ENCODE measurements around the gene SLC48A1. TPM values are rescaled to one million over a fixed set of nuclear protein-coding genes. Genes with fewer than 3 reads are reported as not detected.

Gene SLC48A1
- total RNA-seq, 1 donor from 2014 or later = 65.5 TPM

GRCh38 chr12:47823422-47824086 lies 50.5 kb downstream of the SLC48A1 start:
- Mint-ChIP-seq H3K36me3 (ENCODE audit: low read depth, unreplicated experiment) (peaks cover under 1% of the 10 kb centered on the region), H3K27me3 (ENCODE audit: unreplicated experiment) (peaks cover 29% of the 10 kb centered on the region), H3K9me3 (ENCODE audit: unreplicated experiment) (no peaks in the 10 kb centered on the region), H3K4me3 (ENCODE audit: unreplicated experiment) (no peak overlapping the region), H3K4me1 (ENCODE audit: unreplicated experiment) (peaks cover 61% of the 10 kb centered on the region), H3K27ac (ENCODE audit: unreplicated experiment) (peak overlapping the region; percentile 61)
- DNase-seq (ENCODE audit: low spot score) = no peak
- no peak for TF ChIP-seq CTCF (IDR thresholded peaks at IDR 0.05; ENCODE audit: unreplicated experiment)

GRCh38 chr12:47824198-47824597 lies 51.2 kb downstream of the SLC48A1 start:
- Mint-ChIP-seq H3K27ac (ENCODE audit: unreplicated experiment) (no peak overlapping the region), H3K4me1 (ENCODE audit: unreplicated experiment) (peaks cover 67% of the 10 kb centered on the region), H3K4me3 (ENCODE audit: unreplicated experiment) (no peak overlapping the region), H3K9me3 (ENCODE audit: unreplicated experiment) (no peaks in the 10 kb centered on the region), H3K27me3 (ENCODE audit: unreplicated experiment) (peaks cover 26% of the 10 kb centered on the region), H3K36me3 (ENCODE audit: low read depth, unreplicated experiment) (no peaks in the 10 kb centered on the region)
- no peak for TF ChIP-seq CTCF (IDR thresholded peaks at IDR 0.05; ENCODE audit: unreplicated experiment)
- no peak for DNase-seq (ENCODE audit: low spot score)

GRCh38 chr12:47824635-47825034 lies 51.6 kb downstream of the SLC48A1 start:
- no peaks in the 10 kb centered on the region for H3K9me3 Mint-ChIP-seq (ENCODE audit: unreplicated experiment)
- H3K27me3 Mint-ChIP-seq (ENCODE audit: unreplicated experiment) = peaks cover 26% of the 10 kb centered on the region
- H3K4me1 Mint-ChIP-seq (ENCODE audit: unreplicated experiment) = peaks cover 72% of the 10 kb centered on the region
- no peak overlapping the region for H3K4me3 Mint-ChIP-seq (ENCODE audit: unreplicated experiment)
- no peaks in the 10 kb centered on the region for H3K36me3 Mint-ChIP-seq (ENCODE audit: low read depth, unreplicated experiment)
- TF ChIP-seq CTCF (IDR thresholded peaks at IDR 0.05; ENCODE audit: unreplicated experiment) = no peak
- no peak for DNase-seq (ENCODE audit: low spot score)
- peak overlapping the region; percentile 51 for H3K27ac Mint-ChIP-seq (ENCODE audit: unreplicated experiment)

- peaks cover 71% of the 10 kb centered on the region for H3K4me1 Mint-ChIP-seq (ENCODE audit: unreplicated experiment)
- no peak for DNase-seq (ENCODE audit: low spot score)
- H3K27me3 Mint-ChIP-seq (ENCODE audit: unreplicated experiment) = peaks cover 25% of the 10 kb centered on the region
- TF ChIP-seq CTCF (IDR thresholded peaks at IDR 0.05; ENCODE audit: unreplicated experiment) = no peak
- H3K27ac Mint-ChIP-seq (ENCODE audit: unreplicated experiment) = no peak overlapping the region
- H3K36me3 Mint-ChIP-seq (ENCODE audit: low read depth, unreplicated experiment) = no peaks in the 10 kb centered on the region
- no peak overlapping the region for H3K4me3 Mint-ChIP-seq (ENCODE audit: unreplicated experiment)
- H3K9me3 Mint-ChIP-seq (ENCODE audit: unreplicated experiment) = no peaks in the 10 kb centered on the region
Observed at GRCh38 chr12:47825173-47825639, 52.2 kb downstream of the SLC48A1 start.
